K562 (cell line): ENCODE measurements around the gene CYB5D1. TPM values are rescaled to one million over a fixed set of nuclear protein-coding genes. Genes with fewer than 3 reads are reported as not detected.

ENCODE experiments used
- FOS ChIP-seq: IDR thresholded peaks from 3 replicates; pipeline ENCODE4 v1.6.1; 2011; ENCODE audit not compliant: insufficient read length; ENCODE audit errors: extremely low read depth
- HIVEP1 ChIP-seq: fragments of 250-450 bp; sonication (Bioruptor Pico); IDR thresholded peaks from 2 replicates; pipeline ENCODE4 v1.4.0; 2020; ENCODE audit warnings: mild to moderate bottlenecking
- JUN ChIP-seq, 2 experiments: sonication (generic) in 1 of 2; formaldehyde crosslinking in 1 of 2; IDR thresholded peaks; 2 replicates each; pipeline versions ENCODE4 v1.6.1 to v1.8.0; 2012 to 2022; ENCODE audit warnings: borderline replicate concordance in 2 of 2, mild to moderate bottlenecking in 2 of 2, improper control_type of control experiment in 1 of 2, low read depth in 1 of 2, low read length in 1 of 2, missing genetic modification reagents in 1 of 2
- MAFK ChIP-seq: IDR thresholded peaks from 2 replicates; pipeline ENCODE4 v1.6.1; 2011; ENCODE audit warnings: low read length, improper control_type of control experiment
- SLC30A9 ChIP-seq: fragments of 250-450 bp; sonication (Bioruptor Pico); IDR thresholded peaks from 2 replicates; pipeline ENCODE4 v1.8.0; 2022; ENCODE audit warnings: mild to moderate bottlenecking, moderate library complexity
- TFE3 ChIP-seq: fragments of 450-650 bp; formaldehyde crosslinking; IDR thresholded peaks from 2 replicates; pipeline ENCODE4 v1.4.0; 2020; ENCODE audit warnings: mild to moderate bottlenecking, mixed read lengths
- ZFP30 ChIP-seq: fragments of 250-450 bp; sonication (Bioruptor Pico); IDR thresholded peaks from 2 replicates; pipeline ENCODE4 v1.8.0; 2022; ENCODE audit warnings: moderate library complexity, mild to moderate bottlenecking, inconsistent platforms, borderline replicate concordance
- ZFPM2 ChIP-seq: fragments of 250-450 bp; sonication (Bioruptor Pico); IDR thresholded peaks from 2 replicates; pipeline ENCODE4 v1.5.1; 2022; ENCODE audit warnings: mild to moderate bottlenecking
- ZNF778 ChIP-seq: fragments of 450-650 bp; formaldehyde crosslinking; IDR thresholded peaks from 2 replicates; pipeline ENCODE4 v1.4.0; 2020; ENCODE audit warnings: mild to moderate bottlenecking, moderate library complexity
- ZNF830 ChIP-seq: fragments of 250-450 bp; sonication (Bioruptor Pico); IDR thresholded peaks from 2 replicates; pipeline ENCODE4 v1.5.0; 2021; ENCODE audit warnings: mild to moderate bottlenecking
- polyA plus RNA-seq, 8 experiments: library from polyadenylated mRNA; depleted of rRNA in 4 of 8; stranded (reverse) in 5 of 8; unstranded in 3 of 8; fragments of >200 nt; fragmentation: Nextera tagmentation in 2 of 8; fragmentation: Illumina TruSeq in 1 of 8; extraction: Ambion mirVana in 2 of 8; extraction: Trizol in 1 of 8; gene quantifications; 2 replicates each; pipeline versions ENCODE4 v1.2.1 to v1.2.3, GENCODE V29; 2011 to 2014; ENCODE audit warnings: inconsistent platforms in 1 of 8, missing spikeins in 1 of 8
- total RNA-seq, 7 experiments: library from RNA; depleted of rRNA in 6 of 7; stranded (reverse); fragments of >200 nt in 6 of 7; fragmentation: Illumina TruSeq in 2 of 7; extraction: Trizol in 2 of 7; gene quantifications; 2 replicates each; pipeline versions ENCODE4 v1.2.1 to v1.2.3, GENCODE V29; 2011 to 2021; ENCODE audit warnings: low replicate concordance in 1 of 7
- TF ChIP-seq, protein P1 (sequence below), 2 experiments: fragments of 450-650 bp in 1 of 2; sonication (generic) in 1 of 2; formaldehyde crosslinking in 1 of 2; IDR thresholded peaks; 2 replicates each; pipeline versions ENCODE4 v1.7.1 to v1.9.0; 2016 to 2022; ENCODE audit warnings: inconsistent platforms in 1 of 2, mild to moderate bottlenecking in 1 of 2, missing genetic modification reagents in 1 of 2
- TF ChIP-seq, protein P2 (sequence below): sonication (generic); formaldehyde crosslinking; IDR thresholded peaks from 2 replicates; pipeline ENCODE4 v1.8.0; 2022; ENCODE audit warnings: missing genetic modification reagents, mild to moderate bottlenecking, moderate library complexity, borderline replicate concordance

The CYB5D1 gene
- total and polyA plus RNA-seq, 9 of the 15 experiments (the other 6 are each of a cell fraction or from before 2014, with no cell fraction given) = 2.4 to 7.9 (median 5.7) TPM

- TF ChIP-seq HIVEP1 (CRISPR knock-in tag) (peak; percentile 61; the same call in 1 of the 2 replicates), ZFP30 (CRISPR knock-in tag) (no peak), TFE3 (CRISPR knock-in tag) (peak; percentile 73), SLC30A9 (no peak), ZFPM2 (CRISPR knock-in tag) (no peak), ZNF830 (no peak), MAFK (no peak), JUN (IDR thresholded peaks at IDR 0.05; ENCODE audit: borderline replicate concordance, low read depth, low read length) (no peak), JUN (CRISPR knock-in tag; IDR thresholded peaks at IDR 0.05; ENCODE audit: borderline replicate concordance) (no peak), ZNF778 (CRISPR knock-in tag) (no peak), FOS (no peak)
- TF ChIP-seq, protein P1, sequence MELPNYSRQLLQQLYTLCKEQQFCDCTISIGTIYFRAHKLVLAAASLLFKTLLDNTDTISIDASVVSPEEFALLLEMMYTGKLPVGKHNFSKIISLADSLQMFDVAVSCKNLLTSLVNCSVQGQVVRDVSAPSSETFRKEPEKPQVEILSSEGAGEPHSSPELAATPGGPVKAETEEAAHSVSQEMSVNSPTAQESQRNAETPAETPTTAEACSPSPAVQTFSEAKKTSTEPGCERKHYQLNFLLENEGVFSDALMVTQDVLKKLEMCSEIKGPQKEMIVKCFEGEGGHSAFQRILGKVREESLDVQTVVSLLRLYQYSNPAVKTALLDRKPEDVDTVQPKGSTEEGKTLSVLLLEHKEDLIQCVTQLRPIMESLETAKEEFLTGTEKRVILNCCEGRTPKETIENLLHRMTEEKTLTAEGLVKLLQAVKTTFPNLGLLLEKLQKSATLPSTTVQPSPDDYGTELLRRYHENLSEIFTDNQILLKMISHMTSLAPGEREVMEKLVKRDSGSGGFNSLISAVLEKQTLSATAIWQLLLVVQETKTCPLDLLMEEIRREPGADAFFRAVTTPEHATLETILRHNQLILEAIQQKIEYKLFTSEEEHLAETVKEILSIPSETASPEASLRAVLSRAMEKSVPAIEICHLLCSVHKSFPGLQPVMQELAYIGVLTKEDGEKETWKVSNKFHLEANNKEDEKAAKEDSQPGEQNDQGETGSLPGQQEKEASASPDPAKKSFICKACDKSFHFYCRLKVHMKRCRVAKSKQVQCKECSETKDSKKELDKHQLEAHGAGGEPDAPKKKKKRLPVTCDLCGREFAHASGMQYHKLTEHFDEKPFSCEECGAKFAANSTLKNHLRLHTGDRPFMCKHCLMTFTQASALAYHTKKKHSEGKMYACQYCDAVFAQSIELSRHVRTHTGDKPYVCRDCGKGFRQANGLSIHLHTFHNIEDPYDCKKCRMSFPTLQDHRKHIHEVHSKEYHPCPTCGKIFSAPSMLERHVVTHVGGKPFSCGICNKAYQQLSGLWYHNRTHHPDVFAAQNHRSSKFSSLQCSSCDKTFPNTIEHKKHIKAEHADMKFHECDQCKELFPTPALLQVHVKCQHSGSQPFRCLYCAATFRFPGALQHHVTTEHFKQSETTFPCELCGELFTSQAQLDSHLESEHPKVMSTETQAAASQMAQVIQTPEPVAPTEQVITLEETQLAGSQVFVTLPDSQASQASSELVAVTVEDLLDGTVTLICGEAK (IDR thresholded peaks at IDR 0.05) = no peak
- TF ChIP-seq, protein P1 (CRISPR knock-in tag; IDR thresholded peaks at IDR 0.05) = no peak
- TF ChIP-seq, protein P2, sequence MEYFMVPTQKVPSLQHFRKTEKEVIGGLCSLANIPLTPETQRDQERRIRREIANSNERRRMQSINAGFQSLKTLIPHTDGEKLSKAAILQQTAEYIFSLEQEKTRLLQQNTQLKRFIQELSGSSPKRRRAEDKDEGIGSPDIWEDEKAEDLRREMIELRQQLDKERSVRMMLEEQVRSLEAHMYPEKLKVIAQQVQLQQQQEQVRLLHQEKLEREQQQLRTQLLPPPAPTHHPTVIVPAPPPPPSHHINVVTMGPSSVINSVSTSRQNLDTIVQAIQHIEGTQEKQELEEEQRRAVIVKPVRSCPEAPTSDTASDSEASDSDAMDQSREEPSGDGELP (CRISPR knock-in tag) = 0 out of 2 replicates have a peak, but pooled peaks have one; percentile 13
These were observed 15.9 kb upstream of the CYB5D1 start (continued) for GRCh38 chr17:7841915-7842379.
